HepG2 (cell line): ENCODE results near the gene SLCO3A1. TPM values are rescaled to one million over a fixed set of nuclear protein-coding genes. Genes with fewer than 3 reads are reported as not detected.

Experiments used
- CEBPB ChIP-seq: IDR thresholded peaks from 2 replicates; pipeline ENCODE4 v1.6.1; 2011; ENCODE audit warnings: low read depth, low read length, improper control_type of control experiment, borderline replicate concordance
- FOSL1 ChIP-seq: sonication (generic); formaldehyde crosslinking; IDR thresholded peaks from 2 replicates; pipeline ENCODE4 v1.9.0; 2021; ENCODE audit warnings: missing genetic modification reagents, borderline replicate concordance
- HNRNPH1 ChIP-seq: fragments of 200-400 bp; formaldehyde crosslinking; optimal IDR thresholded peaks from 2 replicates; pipeline ENCODE3; 2017; ENCODE audit warnings: mild to moderate bottlenecking, low read depth, low read length
- MAF1 ChIP-seq: sonication (generic); formaldehyde crosslinking; IDR thresholded peaks from 2 replicates; pipeline ENCODE4 v1.5.0; 2020; ENCODE audit warnings: missing genetic modification reagents, borderline replicate concordance
- NPAS2 ChIP-seq: sonication (generic); formaldehyde crosslinking; IDR thresholded peaks from 2 replicates; pipeline ENCODE4 v1.8.0; 2022; ENCODE audit warnings: mild to moderate bottlenecking, missing genetic modification reagents, borderline replicate concordance
- RNF219 ChIP-seq: sonication (generic); formaldehyde crosslinking; IDR thresholded peaks from 2 replicates; pipeline ENCODE4 v1.5.0; 2020; ENCODE audit warnings: mild to moderate bottlenecking, missing genetic modification reagents
- SRF ChIP-seq: IDR thresholded peaks from 2 replicates; pipeline ENCODE4 v1.6.1; 2011; ENCODE audit warnings: mild to moderate bottlenecking, low read depth, low read length, moderate library complexity
- STAG1 ChIP-seq: sonication (generic); formaldehyde crosslinking; IDR thresholded peaks from 2 replicates; pipeline ENCODE4 v1.4.0; 2020; ENCODE audit warnings: missing genetic modification reagents
- TAF15 ChIP-seq: fragments of 200-400 bp; formaldehyde crosslinking; IDR thresholded peaks from one replicate; pipeline ENCODE4 v1.6.1; 2018; ENCODE audit warnings: mild to moderate bottlenecking, low read depth, low read length; ENCODE audit not compliant: poor library complexity, severe bottlenecking
- U2AF2 ChIP-seq: fragments of 200-400 bp; formaldehyde crosslinking; IDR thresholded peaks from 2 replicates; pipeline ENCODE4 v1.6.1; 2017; ENCODE audit warnings: low read depth, mild to moderate bottlenecking, low read length
- ZBTB3 ChIP-seq: sonication (generic); formaldehyde crosslinking; IDR thresholded peaks from 2 replicates; pipeline ENCODE4 v1.4.0; 2020; ENCODE audit warnings: low read depth, mild to moderate bottlenecking, moderate library complexity, missing genetic modification reagents, borderline replicate concordance
- ZBTB44 ChIP-seq: sonication (generic); formaldehyde crosslinking; IDR thresholded peaks from 2 replicates; pipeline ENCODE4 v1.4.0; 2020; ENCODE audit warnings: missing genetic modification reagents
- ZC3H4 ChIP-seq: sonication (generic); formaldehyde crosslinking; IDR thresholded peaks from 2 replicates; pipeline ENCODE4 v1.4.0; 2020; ENCODE audit warnings: missing genetic modification reagents, borderline replicate concordance
- ZMAT3 ChIP-seq: sonication (generic); formaldehyde crosslinking; conservative IDR thresholded peaks from 2 replicates; pipeline ENCODE4 v1.7.0; 2021; ENCODE audit warnings: missing genetic modification reagents
- ZMYM2 ChIP-seq: sonication (generic); formaldehyde crosslinking; IDR thresholded peaks from 2 replicates; pipeline ENCODE4 v1.8.0; 2022; ENCODE audit warnings: mild to moderate bottlenecking, missing genetic modification reagents
- ZNF430 ChIP-seq: sonication (generic); formaldehyde crosslinking; IDR thresholded peaks from 2 replicates; pipeline ENCODE4 v1.9.0; 2021; ENCODE audit warnings: mild to moderate bottlenecking, missing genetic modification reagents
- ZNF687 ChIP-seq: sonication (generic); formaldehyde crosslinking; IDR thresholded peaks from 2 replicates; pipeline ENCODE4 v1.5.1; 2020; ENCODE audit warnings: mild to moderate bottlenecking, missing genetic modification reagents, moderate library complexity
- ZNF792 ChIP-seq: IDR thresholded peaks from 2 replicates; pipeline ENCODE4 v1.6.1; 2016
- ZSCAN21 ChIP-seq: sonication (generic); formaldehyde crosslinking; IDR thresholded peaks from 2 replicates; pipeline ENCODE4 v1.8.0; 2022; ENCODE audit warnings: mild to moderate bottlenecking, missing genetic modification reagents, moderate library complexity, borderline replicate concordance
- polyA plus RNA-seq, 8 experiments: library from polyadenylated mRNA; depleted of rRNA in 3 of 8; stranded (reverse) in 7 of 8; unstranded in 1 of 8; fragments of >200 nt; fragmentation: Illumina TruSeq in 4 of 8; extraction: Trizol in 4 of 8; gene quantifications; 2 replicates each; pipeline versions ENCODE4 v1.2.1 to v1.2.3, GENCODE V29; 2011 to 2016; ENCODE audit warnings: low read depth in 4 of 8, missing spikeins in 1 of 8, mixed read lengths in 1 of 8; ENCODE audit not compliant: insufficient read depth in 1 of 8
- total RNA-seq, 5 experiments: library from RNA; depleted of rRNA; stranded (reverse); fragments of >200 nt; fragmentation: Illumina TruSeq; extraction: Trizol; gene quantifications; 2 replicates each; pipeline ENCODE4 v1.2.3, GENCODE V29; 2016; ENCODE audit warnings: low read depth in 1 of 5
- TF ChIP-seq, protein P1 (sequence below): sonication (generic); formaldehyde crosslinking; IDR thresholded peaks from 2 replicates; pipeline ENCODE4 v1.4.0; 2020; ENCODE audit warnings: low read depth, mild to moderate bottlenecking, missing genetic modification reagents
- TF ChIP-seq, protein P2 (sequence below): fragments of 450-650 bp; IDR thresholded peaks from 2 replicates; pipeline ENCODE4 v1.6.1; 2016

The SLCO3A1 gene
- total and polyA plus RNA-seq, 2 of the 13 experiments (the other 11 are each of a cell fraction or from before 2014, with no cell fraction given), result 0.02 TPM; not detected in 1

- no peak for TF ChIP-seq RNF219 (CRISPR knock-in tag)
- TF ChIP-seq ZNF687 (CRISPR knock-in tag), result no peak
- TF ChIP-seq HNRNPH1, result no peak
- TF ChIP-seq ZNF792 (CRISPR knock-in tag), result no peak
- TF ChIP-seq ZBTB3 (CRISPR knock-in tag), result no peak
- TF ChIP-seq ZBTB44 (CRISPR knock-in tag), result no peak
- no peak for TF ChIP-seq U2AF2
- TF ChIP-seq ZMYM2 (CRISPR knock-in tag), result 0 out of 2 replicates have a peak, but pooled peaks have one; percentile 44
- TF ChIP-seq ZC3H4 (CRISPR knock-in tag), result no peak
- TF ChIP-seq, protein P1, sequence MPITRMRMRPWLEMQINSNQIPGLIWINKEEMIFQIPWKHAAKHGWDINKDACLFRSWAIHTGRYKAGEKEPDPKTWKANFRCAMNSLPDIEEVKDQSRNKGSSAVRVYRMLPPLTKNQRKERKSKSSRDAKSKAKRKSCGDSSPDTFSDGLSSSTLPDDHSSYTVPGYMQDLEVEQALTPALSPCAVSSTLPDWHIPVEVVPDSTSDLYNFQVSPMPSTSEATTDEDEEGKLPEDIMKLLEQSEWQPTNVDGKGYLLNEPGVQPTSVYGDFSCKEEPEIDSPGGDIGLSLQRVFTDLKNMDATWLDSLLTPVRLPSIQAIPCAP, result no peak
- TF ChIP-seq TAF15, result no peak
- TF ChIP-seq MAF1 (CRISPR knock-in tag), result no peak
- peak; percentile 23; the same call in 1 of the 2 replicates for TF ChIP-seq ZNF430 (CRISPR knock-in tag)
- no peak for TF ChIP-seq NPAS2 (CRISPR knock-in tag)
- TF ChIP-seq, protein P2, sequence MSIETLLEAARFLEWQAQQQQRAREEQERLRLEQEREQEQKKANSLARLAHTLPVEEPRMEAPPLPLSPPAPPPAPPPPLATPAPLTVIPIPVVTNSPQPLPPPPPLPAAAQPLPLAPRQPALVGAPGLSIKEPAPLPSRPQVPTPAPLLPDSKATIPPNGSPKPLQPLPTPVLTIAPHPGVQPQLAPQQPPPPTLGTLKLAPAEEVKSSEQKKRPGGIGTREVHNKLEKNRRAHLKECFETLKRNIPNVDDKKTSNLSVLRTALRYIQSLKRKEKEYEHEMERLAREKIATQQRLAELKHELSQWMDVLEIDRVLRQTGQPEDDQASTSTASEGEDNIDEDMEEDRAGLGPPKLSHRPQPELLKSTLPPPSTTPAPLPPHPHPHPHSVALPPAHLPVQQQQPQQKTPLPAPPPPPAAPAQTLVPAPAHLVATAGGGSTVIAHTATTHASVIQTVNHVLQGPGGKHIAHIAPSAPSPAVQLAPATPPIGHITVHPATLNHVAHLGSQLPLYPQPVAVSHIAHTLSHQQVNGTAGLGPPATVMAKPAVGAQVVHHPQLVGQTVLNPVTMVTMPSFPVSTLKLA, result no peak
- TF ChIP-seq STAG1 (CRISPR knock-in tag), result no peak
- no peak for TF ChIP-seq FOSL1
- TF ChIP-seq ZMAT3 (CRISPR knock-in tag), result no peak
- TF ChIP-seq CEBPB, result peak; percentile 83
- TF ChIP-seq SRF, result no peak
- no peak for TF ChIP-seq ZSCAN21
Measured at GRCh38 chr15:92170897-92171296, 317.4 kb downstream of the SLCO3A1 start (continued).
